SK-N-MC (cell line): Measurements from ENCODE around the gene HEPACAM.

ENCODE experiments used
- EZH2 ChIP-seq: fragments of 200-600 bp; sonication (generic); IDR thresholded peaks from one replicate; pipeline ENCODE4 v1.6.1; 2017; ENCODE audit warnings: antibody characterized with exemption
- FOXP2 ChIP-seq: optimal IDR thresholded peaks from 2 replicates; pipeline ENCODE3; 2011; ENCODE audit warnings: mild to moderate bottlenecking, moderate library complexity; ENCODE audit not compliant: insufficient read depth; ENCODE audit errors: extremely low read length, control extremely low read depth
- POLR2AphosphoS5 ChIP-seq: IDR thresholded peaks from 2 replicates; pipeline ENCODE4 v1.6.1; 2012; ENCODE audit warnings: mild to moderate bottlenecking, low read depth, low read length, borderline replicate concordance

DNA sequence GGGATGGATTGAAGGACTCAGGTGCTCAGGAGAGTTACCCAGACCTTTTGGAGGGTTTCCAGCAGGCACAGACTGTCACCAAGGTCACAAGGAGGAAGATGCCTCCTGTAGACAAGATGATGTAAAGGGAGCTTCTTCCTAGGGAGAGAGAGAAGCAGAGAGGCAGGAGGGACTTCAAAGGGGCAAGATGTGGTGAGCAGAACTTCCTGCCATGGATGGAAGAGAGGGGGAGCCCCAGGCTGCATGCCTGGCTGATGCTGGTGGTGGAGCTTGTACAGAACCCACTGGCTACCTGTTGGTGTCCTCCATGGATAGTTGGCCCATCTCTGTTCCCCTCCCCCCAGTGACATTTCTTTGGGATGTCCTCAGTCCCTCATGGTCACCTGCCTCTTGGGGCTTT is 12.6 kb downstream of the HEPACAM start:
- TF ChIP-seq EZH2, result no peak
- TF ChIP-seq POLR2AphosphoS5, result no peak
- no peak for TF ChIP-seq FOXP2
